GM23248 (cell line): ENCODE data around the gene RMI2.

Experiments used
- EZH2 ChIP-seq: fragments of 200-600 bp; sonication (generic); IDR thresholded peaks from 2 replicates; pipeline ENCODE4 v1.6.1; 2018; ENCODE audit warnings: antibody characterized with exemption, mild to moderate bottlenecking; ENCODE audit not compliant: insufficient read depth, poor library complexity, severe bottlenecking
- EZH2phosphoT487 ChIP-seq: fragments of 200-600 bp; sonication (generic); IDR thresholded peaks from 2 replicates; pipeline ENCODE4 v1.6.1; 2018; ENCODE audit warnings: antibody characterized with exemption, moderate library complexity, mild to moderate bottlenecking, low read depth; ENCODE audit not compliant: insufficient read depth

DNA sequence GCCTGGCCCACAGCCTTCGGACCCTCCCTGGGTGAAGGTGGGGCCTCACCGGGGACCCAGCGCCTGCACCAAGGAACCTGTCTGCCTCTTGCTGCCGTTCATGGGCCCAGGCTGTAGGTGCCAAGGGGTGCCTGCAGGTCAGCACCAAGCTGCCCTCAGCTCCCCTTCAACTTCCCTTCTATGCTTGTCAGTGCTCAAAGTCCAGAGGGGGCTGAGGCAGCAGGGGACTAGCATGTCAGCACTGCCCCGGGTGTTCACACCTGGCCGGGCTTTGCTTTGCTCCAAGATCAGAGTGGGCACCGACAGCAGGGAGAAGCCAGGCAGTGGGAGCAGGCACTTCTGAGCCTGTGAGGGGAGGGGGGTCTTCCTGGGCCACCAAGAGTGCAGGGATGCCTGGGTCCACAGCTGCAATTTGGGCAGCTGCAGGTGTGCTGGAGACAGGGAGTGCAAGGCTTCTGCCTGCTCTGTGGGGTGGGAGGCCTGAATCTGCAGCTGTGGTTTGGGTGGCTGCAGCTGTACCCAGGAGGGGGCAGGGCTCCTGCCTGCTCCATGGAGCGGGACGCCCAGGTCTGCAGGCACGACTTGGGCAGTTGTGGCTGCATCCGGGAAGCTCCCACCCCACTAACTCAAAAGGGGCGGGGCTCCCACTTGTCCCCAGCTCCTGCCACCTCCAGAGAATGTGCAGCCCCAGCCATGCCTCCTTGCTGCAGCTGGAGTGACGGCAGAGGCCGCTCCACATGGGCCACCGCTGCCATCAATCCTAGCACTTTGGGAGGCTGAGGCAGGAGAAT, 36.6 kb upstream of the RMI2 start:
- TF ChIP-seq EZH2phosphoT487 (no peak), EZH2 (no peak)
